Hepatocyte (in vitro differentiated cells): ENCODE data around the gene ART1.

Source experiments
- CTCF ChIP-seq: fragments of 200-600 bp; sonication (generic); IDR thresholded peaks from 2 replicates; pipeline ENCODE4 v1.5.1; 2016; ENCODE audit warnings: antibody characterized with exemption, mild to moderate bottlenecking; ENCODE audit not compliant: poor library complexity
- EZH2 ChIP-seq: fragments of 200-600 bp; sonication (generic); IDR thresholded peaks from 2 replicates; pipeline ENCODE4 v1.6.1; 2016; ENCODE audit warnings: antibody characterized with exemption, mild to moderate bottlenecking, borderline replicate concordance

GRCh38 chr11:3611976-3612678 is 32.8 kb upstream of the ART1 start:
- TF ChIP-seq CTCF (no peak), EZH2 (no peak)
